Measurements from ENCODE around the gene CTSW.

The CTSW gene

GRCh38 chr11:65900125-65900898 lies 20.7 kb downstream of the CTSW start, which contains the start of gene FOSL1:
Gene FOSL1 (minus strand): TSS chr11:65900388. CDS start chr11:65900339, 49 bp downstream.
- DNase-seq (ENCODE audit: low read depth), result peak; percentile 97
- peak within 1 kb of the TSS; percentile 90 for H3K4me3 ChIP-seq (ENCODE audit: low read depth, low read length)
- TF ChIP-seq MYC (IDR thresholded peaks at IDR 0.05; ENCODE audit: low read depth, low read length) (peak; percentile 81), MAX (IDR thresholded peaks at IDR 0.05; ENCODE audit: low read depth, low read length) (peak; percentile 68), CTCF (IDR thresholded peaks at IDR 0.05; ENCODE audit: low read depth, low read length) (no peak), POLR2A (IDR thresholded peaks at IDR 0.05; ENCODE audit: extremely low read depth, insufficient read length) (peak; percentile 95)

GRCh38 chr11:65900899-65901180 lies 21.2 kb downstream of the CTSW start:
- TF ChIP-seq MAX (IDR thresholded peaks at IDR 0.05; ENCODE audit: low read depth, low read length) (no peak), POLR2A (IDR thresholded peaks at IDR 0.05; ENCODE audit: extremely low read depth, insufficient read length) (no peak), CTCF (IDR thresholded peaks at IDR 0.05; ENCODE audit: low read depth, low read length) (no peak), MYC (IDR thresholded peaks at IDR 0.05; ENCODE audit: low read depth, low read length) (no peak)
- no peak overlapping the region for H3K4me3 ChIP-seq (ENCODE audit: low read depth, low read length)
- DNase-seq (ENCODE audit: low read depth), result no peak

- TF ChIP-seq MYC (IDR thresholded peaks at IDR 0.05; ENCODE audit: low read depth, low read length) (no peak), CTCF (IDR thresholded peaks at IDR 0.05; ENCODE audit: low read depth, low read length) (no peak), POLR2A (IDR thresholded peaks at IDR 0.05; ENCODE audit: extremely low read depth, insufficient read length) (no peak), MAX (IDR thresholded peaks at IDR 0.05; ENCODE audit: low read depth, low read length) (no peak)
- DNase-seq (ENCODE audit: low read depth), result peak; percentile 78
- H3K4me3 ChIP-seq (ENCODE audit: low read depth, low read length), result no peak overlapping the region
Measured at GRCh38 chr11:65903068-65903481, 23.4 kb downstream of the CTSW start.

GRCh38 chr11:65903715-65904114 lies 24.1 kb downstream of the CTSW start:
- no peak overlapping the region for H3K4me3 ChIP-seq (ENCODE audit: low read depth, low read length)
- DNase-seq (ENCODE audit: low read depth), result no peak
- no peak for TF ChIP-seq CTCF (IDR thresholded peaks at IDR 0.05; ENCODE audit: low read depth, low read length)

GRCh38 chr11:65906602-65907001 lies 27.0 kb downstream of the CTSW start:
- no peak for DNase-seq (ENCODE audit: low read depth)

GRCh38 chr11:65907878-65908277 lies 28.2 kb downstream of the CTSW start:
- no peak for DNase-seq (ENCODE audit: low read depth)
- no peak overlapping the region for H3K4me3 ChIP-seq (ENCODE audit: low read depth, low read length)
- TF ChIP-seq MYC (IDR thresholded peaks at IDR 0.05; ENCODE audit: low read depth, low read length) (no peak), POLR2A (IDR thresholded peaks at IDR 0.05; ENCODE audit: extremely low read depth, insufficient read length) (no peak), MAX (IDR thresholded peaks at IDR 0.05; ENCODE audit: low read depth, low read length) (no peak), CTCF (IDR thresholded peaks at IDR 0.05; ENCODE audit: low read depth, low read length) (no peak)

More at GRCh38 chr11:65906602-65907001, 27.0 kb downstream of the CTSW start:
- H3K4me3 ChIP-seq (ENCODE audit: low read depth, low read length), result no peak overlapping the region
- TF ChIP-seq POLR2A (IDR thresholded peaks at IDR 0.05; ENCODE audit: extremely low read depth, insufficient read length), result no peak
